Loucy (cell line): ENCODE data around the gene A1CF.

Experiments
- H2AFZ ChIP-seq: fragments of 200-600 bp; sonication (generic); 2 replicates; pipeline ENCODE4 v1.6.0; 2016; ENCODE audit warnings: antibody characterized with exemption, mild to moderate bottlenecking, low read length, moderate library complexity
- H3F3A ChIP-seq: fragments of 200-600 bp; 2 replicates; pipeline ENCODE4 v1.6.0; 2016; ENCODE audit warnings: antibody characterized with exemption, low read depth, mild to moderate bottlenecking
- H3K27me3 ChIP-seq: fragments of 200-600 bp; sonication (generic); 2 replicates; pipeline ENCODE4 v1.6.1; 2014; ENCODE audit warnings: low read length, mild to moderate bottlenecking; ENCODE audit not compliant: insufficient read depth, poor library complexity, severe bottlenecking
- H3K36me3 ChIP-seq: fragments of 200-600 bp; sonication (generic); 2 replicates; pipeline ENCODE4 v1.6.1; 2016; ENCODE audit warnings: low read length; ENCODE audit not compliant: insufficient read depth
- H3K4me1 ChIP-seq: fragments of 200-600 bp; sonication (generic); 2 replicates; pipeline ENCODE4 v1.5.1; 2014; ENCODE audit warnings: low read length, mild to moderate bottlenecking; ENCODE audit not compliant: insufficient read depth, poor library complexity, severe bottlenecking
- H3K4me2 ChIP-seq: fragments of 200-600 bp; sonication (generic); 2 replicates; pipeline ENCODE4 v1.6.0; 2014; ENCODE audit warnings: antibody characterized with exemption, low read length, low read depth, mild to moderate bottlenecking; ENCODE audit not compliant: poor library complexity, severe bottlenecking
- H3K4me3 ChIP-seq: fragments of 200-600 bp; sonication (generic); 2 replicates; pipeline ENCODE4 v1.5.1; 2014; ENCODE audit warnings: low read length, mild to moderate bottlenecking, mixed read lengths; ENCODE audit not compliant: poor library complexity, severe bottlenecking
- H3K79me2 ChIP-seq: fragments of 200-600 bp; sonication (generic); 2 replicates; pipeline ENCODE4 v1.6.1; 2014; ENCODE audit warnings: low read length; ENCODE audit not compliant: insufficient read depth
- H3K9ac ChIP-seq: fragments of 200-600 bp; sonication (generic); 2 replicates; pipeline ENCODE4 v1.6.0; 2014; ENCODE audit warnings: mild to moderate bottlenecking, low read depth, low read length, moderate library complexity; ENCODE audit not compliant: poor library complexity, severe bottlenecking
- H3K9me2 ChIP-seq: fragments of 200-600 bp; sonication (generic); replicated peaks from 2 replicates; pipeline ENCODE4 v1.6.1; 2016; ENCODE audit warnings: low read depth, low read length, mixed read lengths
- H3K9me3 ChIP-seq: fragments of 200-600 bp; sonication (generic); 2 replicates; pipeline ENCODE4 v1.6.1; 2014; ENCODE audit warnings: mild to moderate bottlenecking, antibody characterized with exemption, low read length, low read depth; ENCODE audit not compliant: insufficient read depth
- H4K20me1 ChIP-seq: fragments of 200-600 bp; sonication (generic); 2 replicates; pipeline ENCODE4 v1.6.0; 2014; ENCODE audit warnings: antibody characterized with exemption, low read length, mild to moderate bottlenecking; ENCODE audit not compliant: insufficient read depth, poor library complexity, severe bottlenecking
- EZH2phosphoT487 ChIP-seq: fragments of 200-600 bp; IDR thresholded peaks from 2 replicates; pipeline ENCODE4 v1.6.1; 2018; ENCODE audit warnings: antibody characterized with exemption, mild to moderate bottlenecking, moderate library complexity, borderline replicate concordance
- TF ChIP-seq, protein P1 (sequence below): fragments of 200-600 bp; sonication (generic); conservative IDR thresholded peaks from 2 replicates; pipeline ENCODE4 v1.5.1; 2014; ENCODE audit warnings: mild to moderate bottlenecking, antibody characterized with exemption, low read length

A1CF gene

DNA sequence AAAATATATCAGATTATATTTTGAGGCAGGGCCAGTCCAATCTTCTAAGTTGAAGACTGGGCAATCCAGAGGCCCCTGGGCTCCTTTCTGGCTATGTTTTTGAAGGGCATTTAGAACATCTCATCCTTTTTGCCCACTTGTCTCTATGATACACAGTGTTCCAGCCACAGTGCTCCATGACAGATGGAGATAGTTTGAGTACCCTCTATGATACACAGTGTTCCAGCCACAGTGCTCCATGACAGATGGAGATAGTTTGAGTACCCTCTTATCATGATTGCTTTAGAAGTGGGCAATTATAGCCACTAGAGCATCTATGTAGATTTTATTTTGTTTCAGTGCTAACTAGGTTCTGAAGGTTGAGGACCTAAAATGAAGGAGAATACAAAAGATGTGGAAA is 33.1 kb upstream of the A1CF start:
- no peaks in the 10 kb centered on the region; the same call in 1 of the 2 replicates for H3K9me2 ChIP-seq
- H2AFZ ChIP-seq, result no peak overlapping the region
- H3K9me3 ChIP-seq, result no peaks in the 10 kb centered on the region; the same call in 1 of the 2 replicates
- H3K79me2 ChIP-seq, result no peaks in the 10 kb centered on the region
- no peaks in the 10 kb centered on the region for H3K27me3 ChIP-seq
- H3K9ac ChIP-seq, result no peak overlapping the region
- no peaks in the 10 kb centered on the region for H3K36me3 ChIP-seq
- no peaks in the 10 kb centered on the region for H3K4me1 ChIP-seq
- H3K4me3 ChIP-seq, result no peak overlapping the region
- TF ChIP-seq EZH2phosphoT487, result no peak
- TF ChIP-seq, protein P1, sequence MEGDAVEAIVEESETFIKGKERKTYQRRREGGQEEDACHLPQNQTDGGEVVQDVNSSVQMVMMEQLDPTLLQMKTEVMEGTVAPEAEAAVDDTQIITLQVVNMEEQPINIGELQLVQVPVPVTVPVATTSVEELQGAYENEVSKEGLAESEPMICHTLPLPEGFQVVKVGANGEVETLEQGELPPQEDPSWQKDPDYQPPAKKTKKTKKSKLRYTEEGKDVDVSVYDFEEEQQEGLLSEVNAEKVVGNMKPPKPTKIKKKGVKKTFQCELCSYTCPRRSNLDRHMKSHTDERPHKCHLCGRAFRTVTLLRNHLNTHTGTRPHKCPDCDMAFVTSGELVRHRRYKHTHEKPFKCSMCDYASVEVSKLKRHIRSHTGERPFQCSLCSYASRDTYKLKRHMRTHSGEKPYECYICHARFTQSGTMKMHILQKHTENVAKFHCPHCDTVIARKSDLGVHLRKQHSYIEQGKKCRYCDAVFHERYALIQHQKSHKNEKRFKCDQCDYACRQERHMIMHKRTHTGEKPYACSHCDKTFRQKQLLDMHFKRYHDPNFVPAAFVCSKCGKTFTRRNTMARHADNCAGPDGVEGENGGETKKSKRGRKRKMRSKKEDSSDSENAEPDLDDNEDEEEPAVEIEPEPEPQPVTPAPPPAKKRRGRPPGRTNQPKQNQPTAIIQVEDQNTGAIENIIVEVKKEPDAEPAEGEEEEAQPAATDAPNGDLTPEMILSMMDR, result no peak
- no peaks in the 10 kb centered on the region for H4K20me1 ChIP-seq
- no peaks in the 10 kb centered on the region for H3F3A ChIP-seq
- no peak overlapping the region for H3K4me2 ChIP-seq

- Histone ChIP-seq H3K9me3 (no peaks in the 10 kb centered on the region), H2AFZ (no peak overlapping the region), H3K9me2 (no peaks in the 10 kb centered on the region; the same call in 1 of the 2 replicates), H3K27me3 (no peaks in the 10 kb centered on the region), H3K4me2 (no peak overlapping the region), H3K79me2 (no peaks in the 10 kb centered on the region), H3K36me3 (no peaks in the 10 kb centered on the region), H3F3A (no peaks in the 10 kb centered on the region), H4K20me1 (no peaks in the 10 kb centered on the region), H3K9ac (no peak overlapping the region), H3K4me1 (no peaks in the 10 kb centered on the region), H3K4me3 (no peak overlapping the region)
- TF ChIP-seq EZH2phosphoT487, result no peak
- TF ChIP-seq, protein P1, result no peak
Observed at GRCh38 chr10:50917486-50917885, 32.1 kb upstream of the A1CF start.

DNA sequence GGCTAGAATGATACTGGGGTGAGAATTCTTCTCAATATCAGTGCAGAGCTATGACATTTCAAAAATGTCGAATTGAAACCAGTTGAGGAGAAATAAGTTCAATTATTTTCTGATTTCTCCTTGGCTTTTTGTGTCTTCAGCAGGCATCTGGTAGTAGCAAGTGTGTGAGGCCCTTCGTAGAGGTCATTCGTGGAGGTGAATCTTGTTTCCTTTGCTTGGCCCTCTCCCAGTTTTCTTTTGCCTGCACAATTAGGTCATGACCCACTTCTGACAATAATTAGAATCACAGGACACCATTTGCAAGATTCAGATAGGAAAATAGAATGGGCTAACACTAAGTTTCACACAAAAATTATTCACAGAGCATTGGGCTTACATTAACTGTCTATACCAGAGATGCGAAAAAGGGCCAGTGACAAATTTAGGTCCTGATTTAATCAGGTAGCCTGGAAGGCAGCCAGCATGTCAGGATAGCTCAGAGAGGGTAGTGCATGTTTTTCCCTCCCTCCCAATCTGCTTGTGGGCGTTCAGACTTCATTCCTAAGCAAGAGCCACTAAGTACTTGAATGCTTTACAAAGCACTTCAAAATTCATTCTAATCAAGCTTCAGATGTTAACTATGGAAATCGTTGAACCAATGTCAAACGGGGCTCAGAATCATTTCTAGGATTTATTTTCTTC is 24.0 kb upstream of the A1CF start:
- Histone ChIP-seq H3K4me1 (no peaks in the 10 kb centered on the region), H3K4me3 (no peak overlapping the region), H4K20me1 (no peaks in the 10 kb centered on the region), H3K27me3 (no peaks in the 10 kb centered on the region), H3K9ac (no peak overlapping the region), H3K36me3 (no peaks in the 10 kb centered on the region), H3F3A (no peaks in the 10 kb centered on the region), H3K4me2 (no peak overlapping the region), H3K79me2 (no peaks in the 10 kb centered on the region), H3K9me3 (no peaks in the 10 kb centered on the region), H3K9me2 (no peaks in the 10 kb centered on the region), H2AFZ (no peak overlapping the region)
- TF ChIP-seq, protein P1, result no peak
- no peak for TF ChIP-seq EZH2phosphoT487
